Muscle layer of colon (tissue), 2 donors: ENCODE results near the gene CCBE1.
A peak's percentile ranks its signal among the peaks of the same experiment; 100 is the strongest.
"Not testable (repeated sequence)": the region's sequence is repeated elsewhere in the genome, so short reads cannot be mapped to it uniquely, and the experiment has no call there.

Source experiments
- H3K27ac ChIP-seq: one replicate; pipeline ENCODE4 v1.7.0; 2013; ENCODE audit warnings: low read depth, mild to moderate bottlenecking, low read length, moderate library complexity
- H3K27me3 ChIP-seq, 2 donors: one replicate each; pipeline ENCODE4 v1.7.0; 2013; ENCODE audit warnings: low read length in 2 of 2, mild to moderate bottlenecking in 2 of 2; ENCODE audit not compliant: insufficient read depth in 2 of 2, control insufficient read depth in 1 of 2
- H3K36me3 ChIP-seq: one replicate; pipeline ENCODE4 v1.7.0; 2013; ENCODE audit warnings: mild to moderate bottlenecking, low read length; ENCODE audit not compliant: insufficient read depth
- H3K4me1 ChIP-seq: one replicate; pipeline ENCODE4 v1.7.0; 2013; ENCODE audit warnings: mild to moderate bottlenecking, low read length; ENCODE audit not compliant: insufficient read depth
- H3K4me3 ChIP-seq, 2 donors: one replicate each; pipeline ENCODE4 v1.7.0; 2013; ENCODE audit warnings: low read length in 2 of 2, low read depth in 1 of 2, mild to moderate bottlenecking in 1 of 2, moderate library complexity in 1 of 2
- H3K9ac ChIP-seq: one replicate; pipeline ENCODE4 v1.7.0; 2013; ENCODE audit warnings: low read length
- H3K9me3 ChIP-seq: one replicate; pipeline ENCODE4 v1.7.0; 2013; ENCODE audit warnings: mild to moderate bottlenecking, low read length
- donor health status: abdominal sarcoma.
- donor health status: Adenocarcinoma of cecum.

CCBE1 gene

DNA sequence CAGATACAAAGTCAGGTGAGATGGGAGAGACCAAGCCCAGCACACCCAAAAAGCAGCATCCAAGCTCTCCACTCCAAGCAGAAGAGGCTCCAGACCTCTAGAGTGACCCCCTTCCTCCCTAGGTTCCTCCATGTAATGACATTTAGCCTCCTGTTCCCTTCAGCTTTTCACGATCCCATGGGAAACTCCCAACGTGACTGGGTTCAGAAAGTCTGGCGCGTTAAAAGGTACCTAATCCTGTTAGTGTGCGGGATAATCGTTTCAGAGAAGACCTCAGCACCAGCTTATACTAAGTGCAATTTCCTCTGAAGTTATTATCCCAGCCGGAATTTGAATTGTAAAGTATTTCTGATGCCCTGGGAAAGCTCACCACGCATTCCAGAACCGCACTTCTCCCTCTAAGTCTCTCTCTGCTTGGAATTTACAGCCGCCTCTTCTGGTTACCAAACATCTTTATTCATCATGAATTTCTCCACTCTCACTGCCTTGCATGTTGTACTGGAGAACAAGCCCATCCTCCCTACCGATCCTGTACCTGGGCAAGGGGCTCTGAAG, 46.9 kb downstream of the CCBE1 start:
- Histone ChIP-seq H3K27me3 (no peaks in the 10 kb centered on the region), H3K36me3 (no peaks in the 10 kb centered on the region), H3K4me1 (peaks cover 72% of the 10 kb centered on the region), H3K9me3 (no peaks in the 10 kb centered on the region), H3K4me3 (peak overlapping the region in 1 of 2 donors; percentile 9), H3K27ac (peak overlapping the region; percentile 29), H3K9ac (no peak overlapping the region)

GRCh38 chr18:59649591-59649990, 47.6 kb downstream of the CCBE1 start:
- Histone ChIP-seq H3K9me3 (no peaks in the 10 kb centered on the region), H3K36me3 (no peaks in the 10 kb centered on the region), H3K9ac (no peak overlapping the region), H3K4me3 (no peak overlapping the region), H3K27ac (peak overlapping the region; percentile 29), H3K27me3 (no peaks in the 10 kb centered on the region), H3K4me1 (peaks cover 67% of the 10 kb centered on the region)

DNA sequence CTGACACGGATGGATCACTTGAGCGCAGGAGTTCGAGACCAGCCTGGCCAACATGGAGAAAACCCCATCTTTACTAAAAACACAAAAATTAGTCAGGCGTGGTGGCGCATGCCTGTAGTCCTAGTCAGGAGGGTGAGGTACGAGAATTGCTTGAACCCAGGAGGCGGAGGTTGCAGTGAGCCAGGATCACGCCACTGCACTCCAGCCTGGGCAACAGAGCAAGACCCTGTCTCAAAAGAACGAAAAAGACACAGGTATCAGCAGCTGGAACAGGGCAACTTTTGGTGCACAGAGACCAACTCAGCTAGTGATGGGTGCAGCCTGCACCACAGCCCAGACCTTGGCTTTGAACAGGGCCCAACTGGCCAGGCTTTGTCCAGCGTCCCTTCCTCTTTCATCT, 48.8 kb downstream of the CCBE1 start:
- H3K4me3 ChIP-seq, H3K9ac ChIP-seq, H3K27me3 ChIP-seq, H3K9me3 ChIP-seq, H3K36me3 ChIP-seq: not testable (repeated sequence)
- peaks cover 57% of the 10 kb centered on the region for H3K4me1 ChIP-seq
- peak overlapping the region; percentile 32 for H3K27ac ChIP-seq

- Histone ChIP-seq H3K4me1 (peaks cover 48% of the 10 kb centered on the region), H3K27me3 (no peaks in the 10 kb centered on the region), H3K9me3 (no peaks in the 10 kb centered on the region), H3K27ac (no peak overlapping the region), H3K9ac (no peak overlapping the region), H3K4me3 (no peak overlapping the region), H3K36me3 (no peaks in the 10 kb centered on the region)
Observed at GRCh38 chr18:59646963-59647307, 50.3 kb downstream of the CCBE1 start.

- Histone ChIP-seq H3K4me3 (no peak overlapping the region), H3K36me3 (no peaks in the 10 kb centered on the region), H3K27ac (no peak overlapping the region), H3K4me1 (peaks cover 46% of the 10 kb centered on the region), H3K9ac (no peak overlapping the region), H3K27me3 (no peaks in the 10 kb centered on the region), H3K9me3 (no peaks in the 10 kb centered on the region)
Observed at GRCh38 chr18:59646228-59646962, 50.8 kb downstream of the CCBE1 start.

DNA sequence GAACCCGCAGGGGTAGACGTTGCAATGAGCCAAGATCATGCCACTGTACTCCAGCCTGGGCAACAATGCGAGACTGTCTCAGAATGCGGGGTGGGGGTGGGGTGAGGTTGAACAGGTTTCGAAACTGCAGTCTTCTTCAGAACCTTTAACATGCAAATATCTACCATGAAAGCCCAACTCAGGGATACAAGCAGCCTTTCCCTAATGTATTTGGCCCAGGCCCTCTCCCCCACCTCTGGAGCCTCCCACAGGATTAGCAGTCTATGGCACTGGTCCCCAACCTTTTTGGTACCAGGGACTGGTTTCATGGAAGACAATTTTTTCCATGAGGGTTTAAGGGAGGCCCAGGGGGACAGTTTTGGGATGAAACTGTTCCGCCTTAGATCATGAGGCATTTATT, 53.5 kb downstream of the CCBE1 start:
- no peaks in the 10 kb centered on the region for H3K36me3 ChIP-seq
- peaks cover 20% of the 10 kb centered on the region for H3K4me1 ChIP-seq
- no peaks in the 10 kb centered on the region for H3K27me3 ChIP-seq
- no peak overlapping the region for H3K4me3 ChIP-seq
- H3K9me3 ChIP-seq: no peaks in the 10 kb centered on the region
- H3K9ac ChIP-seq: no peak overlapping the region
- no peak overlapping the region for H3K27ac ChIP-seq

DNA sequence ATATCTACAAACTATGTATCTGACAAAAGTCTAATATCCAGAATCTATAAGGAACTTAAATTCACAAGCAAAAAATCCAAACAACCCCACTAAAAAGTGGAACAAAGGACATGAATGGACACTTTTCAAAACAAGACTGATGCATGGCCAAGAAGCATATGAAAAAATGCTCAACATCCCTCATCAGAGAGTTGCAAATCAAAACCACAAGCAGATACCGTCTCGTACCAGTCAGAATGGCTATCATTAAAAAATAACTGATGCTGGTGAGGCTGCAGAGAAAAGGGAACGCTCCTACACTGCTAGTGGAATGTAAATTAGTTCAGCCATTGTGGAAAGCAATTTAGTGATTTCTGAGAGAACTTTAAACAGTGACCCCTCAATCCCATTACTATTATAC, 56.5 kb downstream of the CCBE1 start:
- no peaks in the 10 kb centered on the region for H3K9me3 ChIP-seq
- H3K27me3 ChIP-seq: no peaks in the 10 kb centered on the region

DNA sequence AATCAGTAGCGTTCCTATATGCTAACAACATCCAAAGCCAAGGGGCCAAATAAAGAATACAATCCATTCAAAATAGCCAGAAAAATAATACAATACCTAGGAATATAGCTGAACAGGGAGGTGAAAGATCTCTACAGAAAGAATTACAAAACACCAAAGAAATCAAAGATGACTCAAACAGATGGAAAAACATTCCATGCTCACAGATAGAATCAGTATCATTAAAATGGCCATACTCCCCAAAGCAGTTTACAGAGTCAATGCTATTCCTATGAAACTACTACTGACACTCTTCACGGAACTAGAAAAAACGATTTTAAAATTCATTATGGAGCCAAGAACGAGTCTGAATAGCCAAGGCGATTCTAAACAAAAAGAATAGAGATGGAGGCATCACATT, 57.4 kb downstream of the CCBE1 start:
- no peak overlapping the region for H3K4me3 ChIP-seq
- H3K27me3 ChIP-seq: no peaks in the 10 kb centered on the region
- no peaks in the 10 kb centered on the region for H3K9me3 ChIP-seq
- no peak overlapping the region for H3K9ac ChIP-seq
- H3K27ac ChIP-seq: no peak overlapping the region
- H3K36me3 ChIP-seq: no peaks in the 10 kb centered on the region
- H3K4me1 ChIP-seq: peaks cover 16% of the 10 kb centered on the region

More for the DNA sequence above, 56.5 kb downstream of the CCBE1 start:
- Histone ChIP-seq H3K9ac (no peak overlapping the region), H3K4me1 (peaks cover 14% of the 10 kb centered on the region), H3K4me3 (no peak overlapping the region), H3K36me3 (no peaks in the 10 kb centered on the region), H3K27ac (no peak overlapping the region)

DNA sequence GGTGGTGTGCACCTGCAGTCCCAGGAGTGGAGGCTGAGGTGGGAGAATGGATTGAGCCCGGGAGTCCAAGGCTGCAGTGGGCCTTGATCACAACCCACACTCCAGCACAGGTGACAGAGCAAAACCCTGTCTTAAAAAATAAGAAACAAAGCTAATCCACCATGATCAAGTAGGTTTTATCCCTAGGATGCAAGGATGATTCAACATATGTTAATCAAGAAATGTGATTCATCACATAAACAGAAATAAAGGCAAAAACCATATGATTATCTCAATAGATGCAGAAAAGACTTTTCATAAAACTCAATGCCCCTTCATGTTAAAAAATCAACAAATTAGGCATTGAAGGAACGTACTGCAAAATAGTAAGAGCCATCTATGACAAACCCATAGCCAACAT, 58.1 kb downstream of the CCBE1 start:
- Histone ChIP-seq H3K4me1 (peaks cover 17% of the 10 kb centered on the region), H3K27me3 (no peaks in the 10 kb centered on the region), H3K4me3 (no peak overlapping the region), H3K36me3 (no peaks in the 10 kb centered on the region), H3K9me3 (no peaks in the 10 kb centered on the region), H3K9ac (no peak overlapping the region), H3K27ac (no peak overlapping the region)

GRCh38 chr18:59633961-59634485, 63.2 kb downstream of the CCBE1 start:
- H3K4me1 ChIP-seq: peaks cover 49% of the 10 kb centered on the region
- no peaks in the 10 kb centered on the region for H3K9me3 ChIP-seq
- no peak overlapping the region for H3K9ac ChIP-seq
- peak overlapping the region; percentile 17 for H3K27ac ChIP-seq
- no peak overlapping the region for H3K4me3 ChIP-seq
- H3K27me3 ChIP-seq: no peaks in the 10 kb centered on the region
- H3K36me3 ChIP-seq: no peaks in the 10 kb centered on the region

- H3K27me3 ChIP-seq: no peaks in the 10 kb centered on the region
- H3K9ac ChIP-seq: no peak overlapping the region
- peak overlapping the region; percentile 59 for H3K27ac ChIP-seq
- H3K4me1 ChIP-seq: peaks cover 53% of the 10 kb centered on the region
- H3K4me3 ChIP-seq: no peak overlapping the region
- no peaks in the 10 kb centered on the region for H3K36me3 ChIP-seq
- H3K9me3 ChIP-seq: no peaks in the 10 kb centered on the region
Observed at GRCh38 chr18:59633317-59633716, 63.9 kb downstream of the CCBE1 start.
